H1 (cell line): ENCODE measurements around the gene NT5DC3. TPM values are rescaled to one million over a fixed set of nuclear protein-coding genes. Genes with fewer than 3 reads are reported as not detected.
A peak's percentile ranks its signal among the peaks of the same experiment; 100 is the strongest.

ENCODE experiments used
- CTCF ChIA-PET: fragments of 300-600 bp; sonication (Branson Sonifier 250); formaldehyde crosslinking; loops from one replicate; lab custom pipeline; 2021; ENCODE audit not compliant: partially characterized antibody; lab: Charles Lee
- POLR2A ChIA-PET: fragments of 300-600 bp; sonication (Branson Sonifier 250); formaldehyde crosslinking; loops from one replicate; lab custom pipeline; 2021; ENCODE audit warnings: inconsistent platforms; ENCODE audit not compliant: partially characterized antibody; lab: Charles Lee
- DNase-seq, 2 experiments: peaks; one replicate each; pipeline versions ENCODE4 v3.0.0 to v3.0.0-alpha.2; 2010 to 2022; ENCODE audit warnings: low spot score in 2 of 2, low read depth in 1 of 2, mixed read lengths in 1 of 2
- FAIRE-seq: peaks from 2 replicates; lab custom pipeline; 2011; peaks lifted over from hg19 to GRCh38; lab: Jason Lieb, UNC
- H2AFZ ChIP-seq: 2 replicates; pipeline ENCODE4 v1.8.1; 2012; ENCODE audit warnings: low read length, inconsistent platforms
- H2AK5ac ChIP-seq: 2 replicates; pipeline ENCODE4 v1.6.1; 2013; ENCODE audit warnings: low read depth, low read length
- H2BK120ac ChIP-seq: replicated peaks from 2 replicates; pipeline ENCODE3; 2013; ENCODE audit warnings: low read depth, low read length, inconsistent platforms
- H2BK12ac ChIP-seq: 2 replicates; pipeline ENCODE4 v1.6.1; 2013; ENCODE audit warnings: low read depth, low read length
- H2BK15ac ChIP-seq: 2 replicates; pipeline ENCODE4 v1.6.1; 2013; ENCODE audit warnings: low read length
- H2BK20ac ChIP-seq: 2 replicates; pipeline ENCODE4 v1.6.1; 2013; ENCODE audit warnings: low read length
- H2BK5ac ChIP-seq: 2 replicates; pipeline ENCODE4 v1.6.1; 2013; ENCODE audit warnings: low read depth, low read length
- H3K14ac ChIP-seq: 2 replicates; pipeline ENCODE4 v1.6.1; 2013; ENCODE audit warnings: inconsistent platforms; ENCODE audit not compliant: insufficient read length
- H3K18ac ChIP-seq: 2 replicates; pipeline ENCODE4 v1.6.1; 2013; ENCODE audit warnings: low read length; ENCODE audit errors: extremely low read depth
- H3K23ac ChIP-seq: 2 replicates; pipeline ENCODE4 v1.6.1; 2013; ENCODE audit warnings: inconsistent platforms; ENCODE audit not compliant: insufficient read length
- H3K23me2 ChIP-seq: 2 replicates; pipeline ENCODE4 v1.6.1; 2013; ENCODE audit warnings: low read depth, low read length
- H3K27ac ChIP-seq: 2 replicates; pipeline ENCODE4 v1.6.1; 2011; ENCODE audit warnings: low read depth, low read length, inconsistent platforms
- H3K27me3 ChIP-seq, 4 experiments: replicated peaks in 1 of 4; 1 replicate in 1 of 4; 2 replicates in 3 of 4; pipeline versions ENCODE4 v1.6.1 to v1.8.1; 2011 to 2013; ENCODE audit warnings: low read length in 3 of 4, mild to moderate bottlenecking in 3 of 4, inconsistent platforms in 2 of 4, mixed read lengths in 2 of 4, moderate library complexity in 1 of 4; ENCODE audit not compliant: control insufficient read depth in 3 of 4, insufficient read depth in 3 of 4; ENCODE audit errors: extremely low read depth in 1 of 4
- H3K36me3 ChIP-seq, 4 experiments: 2 replicates each; pipeline versions ENCODE4 v1.6.1 to v1.8.1; 2011 to 2013; ENCODE audit warnings: mild to moderate bottlenecking in 4 of 4, low read length in 3 of 4, moderate library complexity in 2 of 4, control low read depth in 1 of 4, inconsistent platforms in 1 of 4; ENCODE audit not compliant: insufficient read depth in 4 of 4, control insufficient read depth in 2 of 4
- H3K4ac ChIP-seq: replicated peaks from 2 replicates; pipeline ENCODE3; 2013; ENCODE audit warnings: low read length, low read depth, mixed read lengths, inconsistent platforms; ENCODE audit not compliant: insufficient read length
- H3K4me1 ChIP-seq, 4 experiments: replicated peaks in 1 of 4; 1 replicate in 1 of 4; 2 replicates in 3 of 4; pipeline versions ENCODE4 v1.6.1 to v1.8.1; 2011 to 2013; ENCODE audit warnings: low read length in 3 of 4, inconsistent platforms in 2 of 4, mixed read lengths in 1 of 4; ENCODE audit not compliant: insufficient read depth in 4 of 4, control insufficient read depth in 3 of 4
- H3K4me2 ChIP-seq, 2 experiments: 2 replicates each; pipeline versions ENCODE4 v1.6.1 to v1.8.1; 2011 to 2013; ENCODE audit warnings: low read depth in 2 of 2, low read length in 2 of 2, control low read depth in 1 of 2, inconsistent platforms in 1 of 2, mild to moderate bottlenecking in 1 of 2; ENCODE audit not compliant: insufficient read depth in 1 of 2
- H3K4me3 ChIP-seq, 4 experiments: fragments of 200-600, 300-600 bp in 1 of 4; sonication (generic), shearing (Covaris generic), sonication (Bioruptor Twin) in 1 of 4; 2 replicates each; pipeline versions ENCODE4 v1.5.1 to v1.8.1; 2011 to 2016; ENCODE audit warnings: low read length in 4 of 4, low read depth in 3 of 4, control low read depth in 2 of 4, inconsistent platforms in 2 of 4, mild to moderate bottlenecking in 2 of 4, mixed read lengths in 1 of 4, moderate library complexity in 1 of 4; ENCODE audit not compliant: insufficient read depth in 2 of 4; ENCODE audit errors: extremely low read depth in 1 of 4
- H3K56ac ChIP-seq: replicated peaks from 2 replicates; pipeline ENCODE3; 2013; ENCODE audit warnings: low read depth, mild to moderate bottlenecking, mixed read lengths, low read length, inconsistent platforms; ENCODE audit not compliant: insufficient read length
- H3K79me1 ChIP-seq: 2 replicates; pipeline ENCODE4 v1.6.1; 2013; ENCODE audit warnings: low read depth, low read length, control low read depth
- H3K79me2 ChIP-seq, 2 experiments: 2 replicates each; pipeline versions ENCODE4 v1.6.1 to v1.8.1; 2012 to 2013; ENCODE audit warnings: low read length in 2 of 2, mild to moderate bottlenecking in 2 of 2, inconsistent platforms in 1 of 2; ENCODE audit not compliant: insufficient read depth in 2 of 2, control insufficient read depth in 1 of 2
- H3K9ac ChIP-seq, 4 experiments: replicated peaks in 1 of 4; 1 replicate in 1 of 4; 2 replicates in 3 of 4; pipeline versions ENCODE4 v1.6.1 to v1.8.1; 2011 to 2013; ENCODE audit warnings: low read depth in 3 of 4, low read length in 3 of 4, control low read depth in 2 of 4, mild to moderate bottlenecking in 2 of 4, moderate library complexity in 2 of 4, inconsistent platforms in 1 of 4; ENCODE audit errors: extremely low read depth in 1 of 4
- H3K9me3 ChIP-seq, 2 experiments: 2 replicates each; pipeline versions ENCODE4 v1.6.1 to v1.8.1; 2012 to 2013; ENCODE audit warnings: mild to moderate bottlenecking in 2 of 2, moderate library complexity in 2 of 2, control low read depth in 1 of 2, inconsistent platforms in 1 of 2, low read depth in 1 of 2, low read length in 1 of 2, mixed read lengths in 1 of 2; ENCODE audit not compliant: insufficient read depth in 2 of 2
- H4K20me1 ChIP-seq, 2 experiments: replicated peaks in 1 of 2; 2 replicates each; pipeline versions ENCODE3 to v1.8.1; 2011 to 2013; ENCODE audit warnings: inconsistent platforms in 2 of 2, low read length in 2 of 2, mild to moderate bottlenecking in 1 of 2; ENCODE audit not compliant: insufficient read depth in 2 of 2, control insufficient read depth in 1 of 2
- H4K5ac ChIP-seq: 2 replicates; pipeline ENCODE4 v1.6.1; 2013; ENCODE audit warnings: low read length, low read depth, mixed read lengths, inconsistent platforms; ENCODE audit not compliant: insufficient read length
- H4K8ac ChIP-seq: 2 replicates; pipeline ENCODE4 v1.8.0; 2013; ENCODE audit warnings: mild to moderate bottlenecking, moderate library complexity, low read length, inconsistent platforms; ENCODE audit not compliant: insufficient read depth; ENCODE audit errors: extremely low read depth
- H4K91ac ChIP-seq: replicated peaks from 2 replicates; pipeline ENCODE3; 2013; ENCODE audit warnings: low read length, mixed read lengths, inconsistent platforms; ENCODE audit not compliant: insufficient read length
- CHD1 ChIP-seq: IDR thresholded peaks from 2 replicates; pipeline ENCODE4 v1.6.1; 2012; ENCODE audit warnings: low read depth, low read length, improper control_type of control experiment
- MAFK ChIP-seq: IDR thresholded peaks from 2 replicates; pipeline ENCODE4 v1.6.1; 2012; ENCODE audit warnings: low read depth, mild to moderate bottlenecking, improper control_type of control experiment, low read length
- NANOG ChIP-seq: IDR thresholded peaks from 2 replicates; pipeline ENCODE4 v1.6.1; 2011; ENCODE audit warnings: low read length, low read depth, mild to moderate bottlenecking, inconsistent platforms; ENCODE audit not compliant: insufficient read depth, poor library complexity, severe bottlenecking
- YY1 ChIP-seq: IDR thresholded peaks from 2 replicates; pipeline ENCODE4 v1.6.1; 2011; ENCODE audit warnings: low read depth, mild to moderate bottlenecking, low read length
- WGBS, 2 experiments: shearing (Covaris generic) in 1 of 2; methylation state at CpG; one replicate each; pipeline versions ENCODE4 v1.1.6 to v1.1.7; 2013 to 2015; ENCODE audit warnings: low lambda C conversion rate in 2 of 2, mixed read lengths in 2 of 2, inconsistent platforms in 1 of 2, low coverage in 1 of 2, missing lambda C conversion rate in 1 of 2; ENCODE audit not compliant: insufficient replicate concordance in 2 of 2, insufficient coverage in 1 of 2, insufficient read length in 1 of 2; ENCODE audit errors: extremely low coverage in 1 of 2, missing lambda C conversion rate in 1 of 2; 5-methylcytosine and 5-hydroxymethylcytosine counted together
- long read RNA-seq, 2 experiments: library from RNA in 1 of 2; library from capped mRNA in 1 of 2; stranded (forward); transcript quantifications; one replicate each; pipeline ENCODE4 v2.0.0, GENCODE V29; 2021; ENCODE audit warnings: inconsistent platforms in 1 of 2
- polyA minus RNA-seq, 3 experiments: library from RNA; depleted of rRNA, polyadenylated mRNA; stranded (reverse); fragments of >200 nt; gene quantifications; 1 replicate in 2 of 3; 2 replicates in 1 of 3; pipeline ENCODE4 v1.2.3, GENCODE V29; 2011
- polyA plus RNA-seq, 7 experiments: library from polyadenylated mRNA; depleted of rRNA in 3 of 7; stranded (reverse) in 5 of 7; unstranded in 2 of 7; fragments of >200 nt in 5 of 7; fragments of 200-250 nt in 2 of 7; gene quantifications; 1 replicate in 5 of 7; 2 replicates in 1 of 7; 4 replicates in 1 of 7; pipeline versions ENCODE4 v1.2.1 to v1.2.3, GENCODE V29; 2011 to 2013; ENCODE audit warnings: missing spikeins in 2 of 7, mixed read lengths in 2 of 7
- total RNA-seq: library from RNA; stranded (reverse); fragmentation: NEBNext Ultra II Directional; extraction: Animal tissue kit (Norgen Biotek cat#: 25700); gene quantifications from 2 replicates; pipeline ENCODE4 v1.2.1, GENCODE V29; 2021
- TF ChIP-seq, protein P1 (sequence below): IDR thresholded peaks from 2 replicates; pipeline ENCODE4 v1.6.1; 2012; ENCODE audit warnings: low read length, inconsistent platforms

Gene NT5DC3
- total RNA-seq (11.9 and 14.8 TPM in 2 replicates), polyA plus RNA-seq (2011; rRNA removed) (4.1 and 5.4 TPM in 2 replicates), polyA minus RNA-seq (2011; rRNA and poly(A)+ RNA removed) (8.4 and 9.0 TPM in 2 replicates)
- polyA plus RNA-seq (2011; cell fraction: cytosol; rRNA removed), result 4.9 TPM
- polyA plus RNA-seq (2011; cell fraction: nucleus; rRNA removed), result 5.4 TPM
- 5.2 to 8.3 TPM (median 6.4 TPM) in 4 replicates for polyA plus RNA-seq (2012, experiment 1 of 2)
- polyA plus RNA-seq (2012, experiment 2 of 2), result 0.63 TPM
- polyA plus RNA-seq (2013, experiment 1 of 2), result 4.5 TPM
- polyA plus RNA-seq (2013, experiment 2 of 2), result 4.9 TPM
- 5.0 TPM for polyA minus RNA-seq (2011; cell fraction: cytosol; rRNA and poly(A)+ RNA removed)
- 9.2 TPM for polyA minus RNA-seq (2011; cell fraction: nucleus; rRNA and poly(A)+ RNA removed)
- long read RNA-seq, experiment 1, partial matches to known transcripts, result 0 of 1 reads
- long read RNA-seq, experiment 1, other reads (novel, unspliced or antisense), result 1 of 1 reads
- long read RNA-seq, experiment 2, result 0 reads

DNA sequence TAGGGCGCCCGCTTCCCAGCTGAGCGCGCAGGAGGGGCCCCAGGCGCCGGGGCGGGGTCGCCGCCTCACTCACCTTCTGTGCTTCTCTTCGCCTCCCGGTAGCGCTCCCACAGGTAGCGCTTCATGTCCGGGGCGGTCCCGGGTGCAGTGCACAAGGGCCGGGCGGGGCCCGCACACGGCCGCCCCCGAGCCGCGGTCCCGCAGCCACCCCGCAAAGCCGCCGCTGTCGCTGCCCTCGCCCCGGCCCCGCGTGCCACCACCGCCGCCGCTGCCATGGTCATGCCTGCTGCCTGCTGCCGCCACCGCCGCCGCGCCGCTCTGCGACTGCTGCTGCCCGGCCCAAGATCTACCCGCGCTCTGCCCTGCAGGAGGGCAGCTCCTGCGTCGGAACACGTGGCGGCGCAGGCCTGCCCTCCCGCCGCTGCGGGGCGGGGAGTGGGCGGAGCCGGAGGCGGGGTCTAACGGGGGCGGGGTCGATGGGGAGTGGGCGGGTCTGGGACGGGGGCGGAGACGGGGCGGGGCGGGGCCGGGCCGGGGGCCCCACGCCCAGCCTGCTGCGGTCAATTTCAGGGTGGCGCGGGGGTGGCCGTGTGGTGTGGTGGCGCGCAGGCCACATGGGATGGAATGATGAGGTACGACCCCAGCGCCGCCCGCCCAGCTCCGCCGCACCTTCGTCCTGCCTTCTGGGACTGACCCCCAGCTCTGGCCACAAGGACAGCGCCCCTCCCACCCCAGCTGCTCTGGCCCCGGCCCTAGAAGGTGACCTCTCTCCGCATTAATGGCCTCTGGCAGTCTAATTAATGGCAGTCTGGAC, at the start of gene NT5DC3:
Gene NT5DC3, minus strand, starts transcription at position 359 of the 814 bp plus-strand sequence. Its CDS starts 78 bp downstream, at position 281.
- peak within 1 kb of the TSS; percentile 89 for H4K8ac ChIP-seq
- no peaks in the 10 kb centered on the region for H3K9me3 ChIP-seq
- H2AFZ ChIP-seq, result peak within 1 kb of the TSS; percentile 93; the same call in 1 of the 2 replicates
- no peak within 1 kb of the TSS for H4K91ac ChIP-seq
- H4K20me1 ChIP-seq, result peaks cover 0 to 9% of the 10 kb centered on the region in 2 experiments
- H3K27ac ChIP-seq, result no peak within 1 kb of the TSS
- peaks cover 6% of the 10 kb centered on the region for H3K79me1 ChIP-seq
- peak; percentile 60 to 91 for DNase-seq
- peaks cover 0 to 6% (median 2%) of the 10 kb centered on the region in 4 experiments; a peak in 6 of 7 replicates for H3K27me3 ChIP-seq
- peak within 1 kb of the TSS; percentile 71 for H3K18ac ChIP-seq
- ChIA-PET CTCF (interaction anchor here (0.6 to 2.4 kb wide), 9 partner anchors 12 to 1104 kb away, joined by 3 to 9 read pairs (median 3); no protein-coding TSS in a partner anchor), POLR2A (interaction anchor here (0.6 to 1.9 kb wide), 17 partner anchors 8 to 125 kb away, joined by 3 to 10 read pairs (median 4); partner anchors contain the start of genes HSP90B1 and TDG)
- peaks cover 0 to 33% of the 10 kb centered on the region in 2 experiments for H3K79me2 ChIP-seq
- H2BK12ac ChIP-seq, result peak within 1 kb of the TSS; percentile 75; the same call in 1 of the 2 replicates
- H3K4ac ChIP-seq, result no peak within 1 kb of the TSS
- peak within 1 kb of the TSS; percentile 40; the same call in 1 of the 2 replicates for H2BK5ac ChIP-seq
- H3K56ac ChIP-seq, result no peak within 1 kb of the TSS
- H3K9ac ChIP-seq, result peak within 1 kb of the TSS; percentile 48 to 86 (median 72)
- H3K36me3 ChIP-seq, result no peaks in the 10 kb centered on the region
- 0 out of 7 replicates have a peak, but pooled peaks cover 0 to 3% (median 0%) of the 10 kb centered on the region in 4 experiments for H3K4me1 ChIP-seq
- no peak within 1 kb of the TSS for H2AK5ac ChIP-seq
- WGBS, 2 experiments, result 2% methylated on average over 45 of the region's 86 CpGs; no CpG with 5 or more reads in 1 of the 2 experiments
- peaks cover 11% of the 10 kb centered on the region; the same call in 1 of the 2 replicates for H3K23me2 ChIP-seq
- H3K14ac ChIP-seq, result no peak within 1 kb of the TSS
- no peak for FAIRE-seq
- H2BK120ac ChIP-seq, result no peak within 1 kb of the TSS
- peak within 1 kb of the TSS; percentile 79 to 86 (median 82) for H3K4me3 ChIP-seq
- peak within 1 kb of the TSS; percentile 65; the same call in 1 of the 2 replicates for H2BK15ac ChIP-seq
- H3K23ac ChIP-seq, result no peak within 1 kb of the TSS
- H3K4me2 ChIP-seq, result peak within 1 kb of the TSS; percentile 84 to 85
- H4K5ac ChIP-seq, result peak within 1 kb of the TSS; percentile 74
- peak within 1 kb of the TSS; percentile 80; the same call in 1 of the 2 replicates for H2BK20ac ChIP-seq
- TF ChIP-seq MAFK (no peak), YY1 (no peak), CHD1 (no peak), NANOG (no peak)
- TF ChIP-seq, protein P1, sequence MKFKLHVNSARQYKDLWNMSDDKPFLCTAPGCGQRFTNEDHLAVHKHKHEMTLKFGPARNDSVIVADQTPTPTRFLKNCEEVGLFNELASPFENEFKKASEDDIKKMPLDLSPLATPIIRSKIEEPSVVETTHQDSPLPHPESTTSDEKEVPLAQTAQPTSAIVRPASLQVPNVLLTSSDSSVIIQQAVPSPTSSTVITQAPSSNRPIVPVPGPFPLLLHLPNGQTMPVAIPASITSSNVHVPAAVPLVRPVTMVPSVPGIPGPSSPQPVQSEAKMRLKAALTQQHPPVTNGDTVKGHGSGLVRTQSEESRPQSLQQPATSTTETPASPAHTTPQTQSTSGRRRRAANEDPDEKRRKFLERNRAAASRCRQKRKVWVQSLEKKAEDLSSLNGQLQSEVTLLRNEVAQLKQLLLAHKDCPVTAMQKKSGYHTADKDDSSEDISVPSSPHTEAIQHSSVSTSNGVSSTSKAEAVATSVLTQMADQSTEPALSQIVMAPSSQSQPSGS, result no peak
